Caco-2 (cell line): ENCODE results near the gene NEURL2. TPM values are rescaled to one million over a fixed set of nuclear protein-coding genes. Genes with fewer than 3 reads are reported as not detected.

Experiments used
- BruUV-seq: library from RNA; stranded (reverse); fragments of 400-500 nt; replicated peaks from 2 replicates; lab custom pipeline; 2021; lab: Mats Ljungman, UMichigan
- CTCF ChIA-PET: fragments of 300-600 bp; sonication (Branson Sonifier 250); formaldehyde crosslinking; loops from one replicate; lab custom pipeline; 2022; ENCODE audit warnings: antibody characterized with exemption; lab: Charles Lee
- POLR2A ChIA-PET: fragments of 300-600 bp; sonication (Branson Sonifier 250); formaldehyde crosslinking; loops from one replicate; lab custom pipeline; 2022; ENCODE audit warnings: antibody characterized with exemption; lab: Charles Lee
- DNase-seq, 2 experiments: peaks; one replicate each; pipeline versions ENCODE4 v3.0.0 to v3.0.0-alpha.2; 2020 to 2022
- H3K27me3 ChIP-seq: replicated peaks from 2 replicates; pipeline ENCODE4 v1.6.0; 2011; ENCODE audit warnings: low read length; ENCODE audit not compliant: control insufficient read depth, insufficient read depth
- H3K36me3 ChIP-seq: 2 replicates; pipeline ENCODE4 v1.5.1; 2011; ENCODE audit warnings: low read length; ENCODE audit not compliant: control insufficient read depth, insufficient read depth
- H3K4me1 ChIP-seq: fragments of 250-450 bp; sonication (Bioruptor Pico); 2 replicates; pipeline ENCODE4 v1.5.1; 2020; ENCODE audit warnings: mild to moderate bottlenecking
- H3K4me3 ChIP-seq: 2 replicates; pipeline ENCODE4 v1.5.1; 2011; ENCODE audit warnings: low read depth, mild to moderate bottlenecking, control low read depth, low read length
- H3K9me3 ChIP-seq: fragments of 250-450 bp; sonication (Bioruptor Pico); 2 replicates; pipeline ENCODE4 v1.5.1; 2020; ENCODE audit warnings: mild to moderate bottlenecking, moderate library complexity
- H3K27ac Mint-ChIP-seq: one replicate; pipeline ENCODE4 v1.8.0; 2022; ENCODE audit warnings: mixed read lengths; ENCODE audit not compliant: unreplicated experiment
- H3K27me3 Mint-ChIP-seq: one replicate; pipeline ENCODE4 v1.8.0; 2022; ENCODE audit warnings: mixed read lengths; ENCODE audit not compliant: insufficient read depth, unreplicated experiment
- H3K36me3 Mint-ChIP-seq: one replicate; pipeline ENCODE4 v1.8.0; 2022; ENCODE audit warnings: mild to moderate bottlenecking, mixed read lengths; ENCODE audit not compliant: insufficient read depth, unreplicated experiment
- H3K4me1 Mint-ChIP-seq: one replicate; pipeline ENCODE4 v1.8.0; 2022; ENCODE audit warnings: low read depth, mixed read lengths; ENCODE audit not compliant: unreplicated experiment
- H3K4me3 Mint-ChIP-seq: one replicate; pipeline ENCODE4 v1.8.0; 2022; ENCODE audit warnings: mild to moderate bottlenecking, moderate library complexity, mixed read lengths; ENCODE audit not compliant: unreplicated experiment
- H3K9me3 Mint-ChIP-seq: one replicate; pipeline ENCODE4 v1.8.0; 2022; ENCODE audit warnings: mixed read lengths; ENCODE audit not compliant: unreplicated experiment
- CTCF ChIP-seq, 2 experiments: fragments of 200-600 bp in 1 of 2; IDR thresholded peaks; 1 replicate in 1 of 2; 2 replicates in 1 of 2; pipeline versions ENCODE4 v1.5.1 to v1.8.0; 2011 to 2022; ENCODE audit warnings: antibody characterized with exemption in 1 of 2, control low read depth in 1 of 2, inconsistent platforms in 1 of 2, low read depth in 1 of 2, low read length in 1 of 2, mild to moderate bottlenecking in 1 of 2, moderate library complexity in 1 of 2; ENCODE audit not compliant: insufficient read depth in 1 of 2, severe bottlenecking in 1 of 2, unreplicated experiment in 1 of 2
- intact Hi-C: fragments of 100-400 bp; cut with micrococcal nuclease; formaldehyde crosslinking; loops from one replicate; pipeline ENCODE4 v1.10.0; 2022; ENCODE audit not compliant: unreplicated experiment
- total RNA-seq: library from RNA; stranded (reverse); gene quantifications from 2 replicates; pipeline ENCODE4 v1.2.3, GENCODE V29; 2022

NEURL2 gene
- total RNA-seq, 1 experiment from 2014 or later, result 12.6 TPM

GRCh38 chr20:45850238-45850637 is 40.8 kb downstream of the NEURL2 start:
- TF ChIP-seq CTCF (IDR thresholded peaks at IDR 0.05; ENCODE audit: insufficient read depth in 1 of 2, low read depth in 1 of 2, low read length in 1 of 2, severe bottlenecking in 1 of 2, unreplicated experiment in 1 of 2), result no peak
- Mint-ChIP-seq H3K4me1 (peaks cover 6% of the 10 kb centered on the region), H3K9me3 (no peaks in the 10 kb centered on the region), H3K4me3 (no peak overlapping the region), H3K27ac (no peak overlapping the region), H3K27me3 (no peaks in the 10 kb centered on the region), H3K36me3 (peaks cover 12% of the 10 kb centered on the region)
- Histone ChIP-seq H3K9me3 (no peaks in the 10 kb centered on the region), H3K4me3 (no peak overlapping the region), H3K4me1 (no peaks in the 10 kb centered on the region), H3K36me3 (no peaks in the 10 kb centered on the region), H3K27me3 (no peaks in the 10 kb centered on the region)
- ChIA-PET CTCF (no interaction called here), POLR2A (no interaction called here)
- intact Hi-C loops, result no loop called here
- DNase-seq, result no peak
- no TSS peak for BruUV-seq

GRCh38 chr20:45848969-45849582 is 41.9 kb downstream of the NEURL2 start:
- CTCF ChIA-PET, result no interaction called here
- no peaks in the 10 kb centered on the region for H3K27me3 ChIP-seq
- intact Hi-C loops, result no loop called here
- no peaks in the 10 kb centered on the region for H3K9me3 ChIP-seq
- Mint-ChIP-seq H3K4me3 (no peak overlapping the region), H3K36me3 (peaks cover 19% of the 10 kb centered on the region), H3K4me1 (peaks cover 6% of the 10 kb centered on the region), H3K27me3 (no peaks in the 10 kb centered on the region), H3K9me3 (no peaks in the 10 kb centered on the region), H3K27ac (no peak overlapping the region)
- no peak for DNase-seq
- no peak for TF ChIP-seq CTCF (IDR thresholded peaks at IDR 0.05; ENCODE audit: insufficient read depth in 1 of 2, low read depth in 1 of 2, low read length in 1 of 2, severe bottlenecking in 1 of 2, unreplicated experiment in 1 of 2)
- no peak overlapping the region for H3K4me3 ChIP-seq
- BruUV-seq, result no TSS peak
- H3K4me1 ChIP-seq, result no peaks in the 10 kb centered on the region
- 0 out of 2 replicates have a peak, but pooled peaks cover under 1% of the 10 kb centered on the region for H3K36me3 ChIP-seq
- POLR2A ChIA-PET, result no interaction called here

- no peaks in the 10 kb centered on the region for H3K27me3 Mint-ChIP-seq
- no peaks in the 10 kb centered on the region for H3K9me3 ChIP-seq
- BruUV-seq, result no TSS peak
- H3K27me3 ChIP-seq, result no peaks in the 10 kb centered on the region
- no peak overlapping the region for H3K27ac Mint-ChIP-seq
- H3K4me1 ChIP-seq, result no peaks in the 10 kb centered on the region
- peaks cover 22% of the 10 kb centered on the region for H3K36me3 Mint-ChIP-seq
- ChIA-PET CTCF (no interaction called here), POLR2A (no interaction called here)
- no peak for DNase-seq
- no peak for TF ChIP-seq CTCF (IDR thresholded peaks at IDR 0.05; ENCODE audit: insufficient read depth in 1 of 2, low read depth in 1 of 2, low read length in 1 of 2, severe bottlenecking in 1 of 2, unreplicated experiment in 1 of 2)
- no peak overlapping the region for H3K4me3 ChIP-seq
- intact Hi-C loops, result no loop called here
- H3K36me3 ChIP-seq, result 0 out of 2 replicates have a peak, but pooled peaks cover 2% of the 10 kb centered on the region
- H3K9me3 Mint-ChIP-seq, result no peaks in the 10 kb centered on the region
- H3K4me1 Mint-ChIP-seq, result peaks cover 2% of the 10 kb centered on the region
- no peak overlapping the region for H3K4me3 Mint-ChIP-seq
Observed at GRCh38 chr20:45848421-45848820, 42.6 kb downstream of the NEURL2 start.
